Measurements from ENCODE around the gene ODF2L.

Gene ODF2L

DNA sequence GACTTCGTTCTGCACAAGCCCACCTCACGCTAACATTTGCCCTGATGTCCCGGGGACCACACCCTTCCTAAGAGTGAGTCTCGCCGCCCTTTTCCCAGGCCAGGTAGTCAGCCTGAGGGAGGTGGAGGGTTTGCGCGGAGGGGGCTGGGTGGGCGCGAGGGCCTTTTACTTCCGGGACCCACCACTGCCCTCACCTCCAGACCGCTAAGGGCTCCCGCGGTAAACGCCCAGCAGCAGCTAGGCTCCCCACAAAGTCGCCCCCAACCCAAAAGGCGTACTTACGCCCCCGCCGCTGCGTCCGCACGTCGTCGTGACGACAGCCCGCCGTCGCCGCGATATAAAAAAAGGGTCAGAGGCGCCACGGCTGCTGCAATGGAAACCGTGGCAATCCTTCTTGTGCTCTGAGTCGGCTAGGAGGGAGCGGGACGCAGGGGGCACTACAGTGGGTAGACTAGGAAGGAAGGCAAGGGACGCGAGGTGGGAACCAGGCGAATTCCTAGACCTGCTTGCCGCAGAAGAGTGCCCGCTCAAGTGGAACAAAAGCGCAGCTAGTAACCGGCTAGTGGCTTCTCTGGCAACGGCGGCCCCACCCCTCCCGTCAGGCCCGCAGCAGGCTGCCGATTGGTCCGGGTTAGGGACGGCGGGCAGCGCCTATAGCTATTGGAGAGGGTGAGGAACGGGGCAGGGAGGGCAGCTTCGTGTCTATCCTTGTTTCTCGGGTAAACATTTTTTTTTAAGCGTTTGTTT, at the start of gene ODF2L:
TSS of gene ODF2L (minus strand) at position 573 of the 747 bp plus-strand sequence. CDS start 9,296 bp downstream, outside the sequence.
- no peaks in the 10 kb centered on the region for H3K36me3 ChIP-seq (ENCODE audit: control insufficient read depth, insufficient read depth, low read length)
- H3K9me3 ChIP-seq (ENCODE audit: control insufficient read depth, insufficient read depth, low read length): no peaks in the 10 kb centered on the region
- H3K4me1 ChIP-seq (ENCODE audit: control insufficient read depth, insufficient read depth, low read length): peaks cover 7% of the 10 kb centered on the region
- H3K27me3 ChIP-seq (ENCODE audit: control insufficient read depth, insufficient read depth, low read length): no peaks in the 10 kb centered on the region
- peak within 1 kb of the TSS; percentile 54 for H3K9ac ChIP-seq (ENCODE audit: low read depth, low read length)
- peak within 1 kb of the TSS; percentile 82 for H3K27ac ChIP-seq (ENCODE audit: low read depth, low read length)
- H3K4me3 ChIP-seq (ENCODE audit: low read depth, low read length): peak within 1 kb of the TSS; percentile 71

- peaks cover 2% of the 10 kb centered on the region; the same call in 1 of the 2 replicates for H3K4me1 ChIP-seq (ENCODE audit: control insufficient read depth, insufficient read depth, low read length)
Measured at GRCh38 chr1:86445919-86446318, 49.8 kb upstream of the ODF2L start.

GRCh38 chr1:86441997-86442396, 45.9 kb upstream of the ODF2L start:
- Histone ChIP-seq H3K9me3 (ENCODE audit: control insufficient read depth, insufficient read depth, low read length) (no peaks in the 10 kb centered on the region), H3K36me3 (ENCODE audit: control insufficient read depth, insufficient read depth, low read length) (no peaks in the 10 kb centered on the region), H3K27ac (ENCODE audit: low read depth, low read length) (no peak overlapping the region), H3K9ac (ENCODE audit: low read depth, low read length) (no peak overlapping the region), H3K4me1 (ENCODE audit: control insufficient read depth, insufficient read depth, low read length) (no peaks in the 10 kb centered on the region), H3K4me3 (ENCODE audit: low read depth, low read length) (no peak overlapping the region), H3K27me3 (ENCODE audit: control insufficient read depth, insufficient read depth, low read length) (no peaks in the 10 kb centered on the region)

More at GRCh38 chr1:86445919-86446318, 49.8 kb upstream of the ODF2L start:
- Histone ChIP-seq H3K9me3 (ENCODE audit: control insufficient read depth, insufficient read depth, low read length) (no peaks in the 10 kb centered on the region), H3K4me3 (ENCODE audit: low read depth, low read length) (no peak overlapping the region), H3K36me3 (ENCODE audit: control insufficient read depth, insufficient read depth, low read length) (no peaks in the 10 kb centered on the region), H3K27me3 (ENCODE audit: control insufficient read depth, insufficient read depth, low read length) (no peaks in the 10 kb centered on the region), H3K27ac (ENCODE audit: low read depth, low read length) (no peak overlapping the region), H3K9ac (ENCODE audit: low read depth, low read length) (no peak overlapping the region)

GRCh38 chr1:86441581-86441980, 45.5 kb upstream of the ODF2L start:
- H3K4me1 ChIP-seq (ENCODE audit: control insufficient read depth, insufficient read depth, low read length): no peaks in the 10 kb centered on the region
- no peaks in the 10 kb centered on the region for H3K27me3 ChIP-seq (ENCODE audit: control insufficient read depth, insufficient read depth, low read length)
- no peak overlapping the region for H3K27ac ChIP-seq (ENCODE audit: low read depth, low read length)
- no peaks in the 10 kb centered on the region for H3K9me3 ChIP-seq (ENCODE audit: control insufficient read depth, insufficient read depth, low read length)
- H3K4me3 ChIP-seq (ENCODE audit: low read depth, low read length): no peak overlapping the region
- H3K36me3 ChIP-seq (ENCODE audit: control insufficient read depth, insufficient read depth, low read length): no peaks in the 10 kb centered on the region
- H3K9ac ChIP-seq (ENCODE audit: low read depth, low read length): no peak overlapping the region

DNA sequence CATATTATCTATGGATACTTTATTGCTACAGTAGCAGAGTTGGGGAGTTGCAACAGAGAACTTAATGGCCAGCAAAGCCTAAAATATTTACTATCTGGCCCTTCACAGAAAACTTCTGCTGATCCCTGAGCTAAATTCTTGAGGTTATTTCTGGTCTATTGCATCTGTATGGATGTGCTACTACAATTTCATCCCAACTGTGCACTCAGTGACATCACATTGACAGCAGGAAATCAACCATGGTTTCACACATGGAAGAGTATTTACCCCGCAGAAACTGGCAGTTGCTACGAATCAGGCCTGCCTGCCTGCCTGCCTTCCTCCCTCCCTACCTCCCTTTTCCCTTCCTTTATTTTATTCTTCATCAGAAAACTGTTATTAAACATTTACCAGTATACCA, 39.9 kb upstream of the ODF2L start:
- no peak overlapping the region for H3K27ac ChIP-seq (ENCODE audit: low read depth, low read length)
- H3K9ac ChIP-seq (ENCODE audit: low read depth, low read length): no peak overlapping the region

GRCh38 chr1:86435327-86435726, 39.2 kb upstream of the ODF2L start:
- H3K9ac ChIP-seq (ENCODE audit: low read depth, low read length): no peak overlapping the region
- H3K36me3 ChIP-seq (ENCODE audit: control insufficient read depth, insufficient read depth, low read length): no peaks in the 10 kb centered on the region
- H3K4me1 ChIP-seq (ENCODE audit: control insufficient read depth, insufficient read depth, low read length): no peaks in the 10 kb centered on the region
- no peaks in the 10 kb centered on the region for H3K27me3 ChIP-seq (ENCODE audit: control insufficient read depth, insufficient read depth, low read length)
- H3K4me3 ChIP-seq (ENCODE audit: low read depth, low read length): no peak overlapping the region
- H3K9me3 ChIP-seq (ENCODE audit: control insufficient read depth, insufficient read depth, low read length): no peaks in the 10 kb centered on the region
- H3K27ac ChIP-seq (ENCODE audit: low read depth, low read length): no peak overlapping the region

More for the DNA sequence above, 39.9 kb upstream of the ODF2L start:
- Histone ChIP-seq H3K9me3 (ENCODE audit: control insufficient read depth, insufficient read depth, low read length) (no peaks in the 10 kb centered on the region), H3K36me3 (ENCODE audit: control insufficient read depth, insufficient read depth, low read length) (no peaks in the 10 kb centered on the region), H3K27me3 (ENCODE audit: control insufficient read depth, insufficient read depth, low read length) (no peaks in the 10 kb centered on the region), H3K4me1 (ENCODE audit: control insufficient read depth, insufficient read depth, low read length) (no peaks in the 10 kb centered on the region), H3K4me3 (ENCODE audit: low read depth, low read length) (no peak overlapping the region)

DNA sequence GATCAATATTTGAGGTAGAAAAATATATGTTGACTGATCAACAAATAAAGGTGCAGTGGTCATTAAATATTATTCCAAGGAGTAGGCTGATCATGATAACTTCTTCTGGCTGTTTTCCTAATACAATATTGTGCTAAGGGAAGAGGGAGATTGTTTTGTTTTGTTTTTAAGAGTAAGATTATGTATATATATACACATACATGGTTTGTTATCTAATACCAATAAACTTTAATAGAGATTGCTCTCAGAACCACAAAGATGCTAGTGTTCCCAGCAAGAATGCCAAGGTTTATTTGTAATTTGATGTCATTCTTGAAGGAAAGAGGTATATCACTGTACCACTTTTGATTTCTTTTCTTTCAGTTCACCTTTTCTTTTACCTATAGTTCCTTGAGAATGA, 37.9 kb upstream of the ODF2L start:
- H3K36me3 ChIP-seq (ENCODE audit: control insufficient read depth, insufficient read depth, low read length): no peaks in the 10 kb centered on the region
- no peak overlapping the region for H3K27ac ChIP-seq (ENCODE audit: low read depth, low read length)
- no peaks in the 10 kb centered on the region for H3K9me3 ChIP-seq (ENCODE audit: control insufficient read depth, insufficient read depth, low read length)
- H3K4me1 ChIP-seq (ENCODE audit: control insufficient read depth, insufficient read depth, low read length): no peaks in the 10 kb centered on the region
- H3K27me3 ChIP-seq (ENCODE audit: control insufficient read depth, insufficient read depth, low read length): no peaks in the 10 kb centered on the region
- no peak overlapping the region for H3K9ac ChIP-seq (ENCODE audit: low read depth, low read length)
- H3K4me3 ChIP-seq (ENCODE audit: low read depth, low read length): no peak overlapping the region

GRCh38 chr1:86430376-86430775, 34.3 kb upstream of the ODF2L start:
- no peak overlapping the region for H3K27ac ChIP-seq (ENCODE audit: low read depth, low read length)
- H3K9me3 ChIP-seq (ENCODE audit: control insufficient read depth, insufficient read depth, low read length): no peaks in the 10 kb centered on the region
- no peaks in the 10 kb centered on the region for H3K36me3 ChIP-seq (ENCODE audit: control insufficient read depth, insufficient read depth, low read length)
- H3K4me3 ChIP-seq (ENCODE audit: low read depth, low read length): no peak overlapping the region
- H3K4me1 ChIP-seq (ENCODE audit: control insufficient read depth, insufficient read depth, low read length): no peaks in the 10 kb centered on the region
- H3K9ac ChIP-seq (ENCODE audit: low read depth, low read length): no peak overlapping the region
- no peaks in the 10 kb centered on the region for H3K27me3 ChIP-seq (ENCODE audit: control insufficient read depth, insufficient read depth, low read length)

GRCh38 chr1:86429835-86430234, 33.7 kb upstream of the ODF2L start:
- Histone ChIP-seq H3K27ac (ENCODE audit: low read depth, low read length) (no peak overlapping the region), H3K9ac (ENCODE audit: low read depth, low read length) (no peak overlapping the region), H3K36me3 (ENCODE audit: control insufficient read depth, insufficient read depth, low read length) (no peaks in the 10 kb centered on the region), H3K4me3 (ENCODE audit: low read depth, low read length) (no peak overlapping the region), H3K27me3 (ENCODE audit: control insufficient read depth, insufficient read depth, low read length) (no peaks in the 10 kb centered on the region), H3K9me3 (ENCODE audit: control insufficient read depth, insufficient read depth, low read length) (no peaks in the 10 kb centered on the region), H3K4me1 (ENCODE audit: control insufficient read depth, insufficient read depth, low read length) (no peaks in the 10 kb centered on the region)

DNA sequence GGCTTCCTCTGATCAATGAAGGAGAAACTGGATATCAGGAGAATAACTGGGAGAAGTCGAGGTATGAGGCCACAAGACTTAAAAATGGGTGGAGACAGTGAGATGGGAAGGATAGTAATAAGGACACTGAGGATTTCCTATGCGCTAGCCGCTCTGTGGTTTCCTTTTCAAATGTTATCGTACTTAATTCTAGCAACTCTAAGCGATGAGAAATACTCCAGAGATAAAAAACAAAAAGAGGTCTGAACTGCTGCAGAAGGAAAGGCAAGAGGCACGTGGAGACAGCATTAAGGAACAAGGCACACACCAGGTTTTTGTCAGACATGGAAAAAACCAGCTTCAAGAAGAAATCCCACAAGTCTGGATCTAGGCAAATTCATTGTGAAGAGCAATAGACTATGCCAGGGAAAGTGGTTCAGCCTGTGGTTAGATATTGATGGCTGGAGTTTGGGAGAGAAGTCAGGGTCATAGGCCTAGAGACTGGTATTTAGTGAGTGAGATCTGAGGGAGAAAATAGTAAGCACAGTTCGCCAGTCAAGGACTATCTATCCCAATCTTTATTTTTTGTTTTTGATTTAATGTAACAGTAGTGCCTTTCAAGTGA, 33.1 kb upstream of the ODF2L start:
- Histone ChIP-seq H3K36me3 (ENCODE audit: control insufficient read depth, insufficient read depth, low read length) (no peaks in the 10 kb centered on the region), H3K4me3 (ENCODE audit: low read depth, low read length) (no peak overlapping the region), H3K27ac (ENCODE audit: low read depth, low read length) (no peak overlapping the region), H3K9me3 (ENCODE audit: control insufficient read depth, insufficient read depth, low read length) (no peaks in the 10 kb centered on the region), H3K4me1 (ENCODE audit: control insufficient read depth, insufficient read depth, low read length) (no peaks in the 10 kb centered on the region), H3K9ac (ENCODE audit: low read depth, low read length) (no peak overlapping the region), H3K27me3 (ENCODE audit: control insufficient read depth, insufficient read depth, low read length) (no peaks in the 10 kb centered on the region)

- no peaks in the 10 kb centered on the region for H3K27me3 ChIP-seq (ENCODE audit: control insufficient read depth, insufficient read depth, low read length)
- no peak within 1 kb of the TSS for H3K4me3 ChIP-seq (ENCODE audit: low read depth, low read length)
- no peaks in the 10 kb centered on the region for H3K4me1 ChIP-seq (ENCODE audit: control insufficient read depth, insufficient read depth, low read length)
- H3K36me3 ChIP-seq (ENCODE audit: control insufficient read depth, insufficient read depth, low read length): no peaks in the 10 kb centered on the region
- H3K9ac ChIP-seq (ENCODE audit: low read depth, low read length): no peak within 1 kb of the TSS
- no peak within 1 kb of the TSS for H3K27ac ChIP-seq (ENCODE audit: low read depth, low read length)
- H3K9me3 ChIP-seq (ENCODE audit: control insufficient read depth, insufficient read depth, low read length): no peaks in the 10 kb centered on the region
Measured at GRCh38 chr1:86423873-86424272, 27.8 kb upstream of the ODF2L start, which contains the start of gene CLCA2. Gene CLCA2, plus strand, starts transcription at chr1:86424171. Its CDS starts 77 bp downstream, at chr1:86424248.
